IPS DF 19.7 (cell line): ENCODE measurements around the gene QRFP.
"Not testable (repeated sequence)": the region's sequence is repeated elsewhere in the genome, so short reads cannot be mapped to it uniquely, and the experiment has no call there.

ENCODE experiments used
- DNase-seq: peaks from one replicate; pipeline ENCODE4 v3.0.0-alpha.2; 2013; ENCODE audit warnings: low read depth, low spot score

Gene QRFP

DNA sequence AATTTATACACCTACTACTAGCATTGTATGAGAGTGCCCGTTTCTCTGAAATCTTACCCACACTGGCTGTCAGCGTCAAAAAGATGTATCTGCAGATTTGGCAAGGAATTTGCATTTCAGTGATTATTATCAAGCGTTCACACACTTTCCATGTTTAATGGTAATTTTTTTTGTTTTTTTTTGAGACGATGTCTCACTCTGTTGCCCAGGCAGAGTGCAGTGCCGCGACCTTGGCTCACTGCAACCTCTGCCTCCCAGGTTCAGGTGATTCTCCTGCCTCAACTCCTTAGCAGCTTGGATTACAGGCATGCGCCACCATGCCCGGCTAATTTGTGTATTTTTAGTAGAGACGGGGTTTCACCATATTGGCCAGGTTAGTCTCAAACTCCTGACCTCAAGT lies 47.3 kb downstream of the QRFP start:
- DNase-seq: no peak

DNA sequence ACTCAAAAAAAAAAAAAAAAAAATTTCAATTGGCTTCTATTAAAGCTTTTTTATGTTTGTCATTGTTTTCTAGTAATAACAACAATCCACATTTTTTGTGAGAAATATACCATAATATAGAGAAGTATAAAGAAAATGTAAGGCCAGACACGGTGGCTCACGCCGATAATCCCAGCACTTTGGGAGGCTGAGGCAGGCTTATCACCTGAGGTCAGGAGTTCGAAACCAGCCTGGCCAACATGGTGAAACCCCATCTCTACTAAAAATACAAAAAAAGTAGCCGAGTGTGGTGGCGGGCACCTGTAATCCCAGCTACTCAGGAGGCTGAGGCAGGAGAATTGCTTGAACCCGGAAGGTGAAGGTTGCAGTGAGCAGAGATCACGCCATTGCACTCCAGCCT lies 48.1 kb downstream of the QRFP start:
- not testable (repeated sequence) for DNase-seq

DNA sequence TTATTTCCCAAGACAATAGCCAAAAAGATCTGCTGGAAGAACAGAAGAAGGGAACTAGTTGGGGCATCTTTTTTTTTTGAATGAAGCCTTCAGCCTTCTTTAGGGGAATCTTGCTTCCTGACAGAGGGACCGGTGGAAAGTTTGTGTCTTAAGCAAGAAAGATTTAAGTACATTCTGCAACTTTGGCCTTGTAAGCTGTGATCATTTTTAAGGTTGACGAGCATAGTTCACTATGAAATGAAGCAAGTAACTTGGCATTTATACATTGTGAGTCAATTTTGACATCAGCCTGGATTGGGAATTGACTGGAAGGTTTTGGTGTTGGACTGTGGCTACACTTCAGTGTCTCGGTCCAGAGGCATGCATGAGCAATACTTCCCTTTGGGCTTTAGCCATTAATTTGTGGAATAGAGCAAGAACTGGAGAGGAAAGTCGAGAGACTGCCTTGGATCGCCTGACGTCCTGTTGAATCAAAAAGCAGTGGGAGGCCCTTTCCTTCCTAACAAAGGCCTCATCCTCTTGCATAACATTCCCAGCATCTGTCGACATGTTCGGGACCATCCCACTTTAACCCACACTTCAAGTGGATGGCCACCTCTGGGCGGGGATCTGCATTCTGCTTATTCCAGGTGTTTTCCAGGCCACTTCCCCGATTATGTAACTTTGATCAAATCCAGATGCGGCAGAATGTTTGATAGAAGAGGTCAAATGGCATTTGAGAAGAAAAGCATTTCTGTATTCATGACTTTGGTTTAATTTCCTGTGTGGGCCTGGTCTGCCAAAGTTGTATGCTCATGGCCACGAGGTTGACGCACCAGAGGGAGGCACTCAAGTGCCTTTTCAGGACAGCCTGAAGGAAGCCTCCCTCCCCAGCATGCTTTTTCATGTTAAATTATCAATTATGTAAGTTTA lies 49.0 kb downstream of the QRFP start:
- DNase-seq: no peak

DNA sequence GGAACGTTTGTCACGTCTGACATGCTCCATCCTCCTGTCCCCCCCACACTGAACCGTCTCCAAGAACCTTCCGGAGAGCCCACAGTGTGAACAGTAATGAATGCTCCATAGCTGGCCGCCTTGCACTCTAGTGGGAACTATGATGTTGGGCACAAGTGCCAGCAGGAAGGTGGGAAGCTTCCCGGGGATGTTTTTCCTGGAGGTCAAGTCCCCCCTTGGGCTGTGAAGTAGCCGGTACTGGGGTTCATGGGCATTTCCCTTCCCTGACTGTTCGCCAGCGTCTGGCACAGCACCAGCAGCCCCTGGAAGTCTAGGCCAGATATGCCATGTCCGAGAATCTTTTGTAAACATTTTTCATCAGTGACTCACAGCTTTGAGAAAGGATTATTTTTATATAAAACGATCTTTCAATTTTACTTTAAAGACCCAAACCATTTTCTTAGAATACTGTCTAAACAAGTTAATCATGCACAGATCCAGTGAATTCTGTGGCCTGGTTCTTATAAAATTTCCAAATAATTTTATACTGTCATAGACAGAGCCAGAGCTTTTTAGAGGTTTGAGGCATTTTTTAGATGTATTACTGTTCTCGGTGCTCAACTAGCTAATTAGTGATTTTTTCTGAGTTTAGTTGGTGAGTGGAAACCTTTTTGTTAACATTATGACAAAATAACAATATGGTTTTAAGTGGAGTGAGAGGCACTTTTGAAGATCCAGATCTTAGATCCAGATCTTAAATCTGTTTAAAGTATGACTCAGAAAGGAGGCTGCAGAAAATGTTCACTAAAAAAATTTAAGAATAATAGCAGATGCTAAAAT lies 49.9 kb downstream of the QRFP start:
- DNase-seq: no peak

DNA sequence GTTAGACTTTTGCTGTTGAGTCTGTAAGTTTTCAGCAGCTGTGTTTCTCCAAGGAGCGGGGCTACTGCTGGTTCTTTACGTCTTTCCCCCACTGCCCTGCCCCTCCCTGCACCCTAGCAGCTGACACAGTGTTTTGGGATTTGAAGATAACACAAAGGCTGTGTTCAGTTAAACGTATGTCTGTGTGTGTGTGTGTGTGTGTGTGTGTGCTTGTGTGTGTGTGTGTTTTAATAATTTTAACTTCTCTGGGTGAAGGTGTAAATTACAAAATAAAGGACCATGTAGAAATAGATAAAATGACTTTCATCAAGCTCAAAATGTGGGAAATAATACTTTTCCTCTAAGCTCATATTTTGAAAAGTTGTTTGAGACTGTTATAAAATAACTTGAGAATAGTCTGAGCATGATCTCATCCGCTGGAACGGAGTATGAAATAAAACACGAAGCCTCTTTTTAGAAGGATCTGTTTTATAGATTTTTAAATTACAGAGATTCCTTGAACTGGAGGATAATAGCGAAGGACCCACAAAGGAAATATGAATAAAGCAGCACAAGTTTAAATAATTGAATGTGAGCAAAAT lies 50.6 kb downstream of the QRFP start:
- DNase-seq: no peak

DNA sequence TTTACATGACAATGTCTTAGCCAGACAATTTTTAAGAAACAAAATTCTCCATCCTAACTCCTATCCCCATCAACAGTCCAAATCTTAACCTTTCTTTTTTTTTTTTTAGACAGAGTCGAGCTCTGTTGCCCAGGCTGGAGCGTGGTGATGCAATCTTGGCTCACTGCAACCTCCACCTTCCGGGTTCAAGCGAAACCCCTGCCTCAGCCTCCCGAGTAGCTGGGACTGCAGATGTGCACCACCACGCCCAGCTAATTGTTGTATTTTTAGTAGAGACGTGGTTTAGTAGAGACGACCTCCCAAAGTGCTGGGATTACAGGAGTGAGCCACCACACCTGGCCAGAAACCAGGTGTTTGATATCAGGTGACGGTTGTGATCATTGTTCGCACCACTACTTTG lies 51.4 kb downstream of the QRFP start:
- DNase-seq: no peak

DNA sequence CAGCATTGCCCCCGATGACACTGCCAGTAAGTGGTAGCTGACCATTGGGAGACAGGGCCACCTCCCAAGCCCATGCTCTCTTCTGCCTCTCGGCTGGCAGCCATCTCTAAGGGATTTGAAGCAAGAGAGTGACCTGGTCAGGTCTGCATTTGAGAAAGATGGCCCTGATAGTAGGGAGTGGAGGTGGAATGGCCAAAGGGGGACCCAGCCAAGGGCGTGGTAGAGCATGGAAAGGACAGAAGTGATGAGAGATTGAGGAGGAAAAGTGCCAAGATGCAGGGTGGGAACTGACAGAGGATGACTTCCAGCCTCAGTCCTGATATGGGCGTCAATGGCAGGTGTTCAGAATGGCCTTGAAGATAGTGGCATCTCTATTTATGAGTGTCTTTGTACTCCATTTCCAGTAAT lies 52.6 kb downstream of the QRFP start:
- DNase-seq: no peak

DNA sequence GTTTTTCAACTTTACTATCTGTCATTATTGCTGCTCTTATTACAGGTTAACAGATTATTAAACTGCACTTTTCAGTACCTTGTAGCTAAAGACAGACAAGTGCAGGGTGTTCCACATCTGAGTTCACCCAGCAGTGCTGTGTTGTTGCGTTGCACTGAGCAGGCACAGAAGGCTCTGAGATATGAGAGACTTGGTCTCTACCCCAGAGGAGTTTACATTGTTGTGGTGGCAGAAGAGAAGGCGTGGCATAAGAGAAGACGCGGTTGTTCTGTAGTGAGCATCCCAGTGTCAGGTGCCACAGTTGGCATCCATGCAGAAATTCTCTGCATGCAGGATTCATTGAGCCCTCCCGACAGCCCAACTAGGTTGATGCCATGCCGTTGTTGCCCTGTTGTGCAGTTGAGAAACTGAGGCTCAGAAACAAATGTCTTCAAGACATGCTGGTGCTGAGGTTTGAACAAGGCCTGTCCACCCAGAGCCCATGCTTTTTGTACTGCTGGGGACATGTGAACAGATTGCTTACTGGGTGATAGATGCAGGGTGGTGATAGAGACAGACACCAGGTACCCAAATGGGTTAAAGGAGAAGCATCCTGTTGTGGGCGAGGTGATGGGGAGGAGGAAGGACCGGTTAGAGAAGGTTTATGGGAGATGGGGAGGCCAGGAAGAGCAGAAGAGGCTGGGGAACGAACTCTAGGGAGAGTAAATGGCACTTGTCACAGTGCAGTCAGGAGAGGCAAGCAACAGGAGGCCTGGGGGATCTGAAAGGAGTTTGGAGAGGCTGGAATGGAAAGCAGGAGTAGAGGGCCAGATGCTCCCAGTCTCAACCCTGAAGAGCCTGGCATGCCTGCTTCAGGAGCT lies 53.3 kb downstream of the QRFP start:
- DNase-seq: no peak
